Peyer's patch (tissue), 4 donors: Measurements from ENCODE around the gene CRYL1.

Experiments used
- POLR2A ChIP-seq, 2 donors: fragments of 450-650 bp; IDR thresholded peaks; one replicate each; pipeline ENCODE4 v1.5.1; 2017; ENCODE audit warnings: antibody characterized with exemption in 2 of 2, mild to moderate bottlenecking in 2 of 2, moderate library complexity in 2 of 2
- TF ChIP-seq, protein P1 (sequence below), 6 experiments: fragments of 450-650 bp in 4 of 6; fragments of 200-600 bp in 2 of 6; sonication (generic) in 1 of 6; IDR thresholded peaks; one replicate each; pipeline ENCODE4 v1.5.1; 2017 to 2019; ENCODE audit warnings: antibody characterized with exemption in 6 of 6, mild to moderate bottlenecking in 3 of 6, moderate library complexity in 1 of 6

DNA sequence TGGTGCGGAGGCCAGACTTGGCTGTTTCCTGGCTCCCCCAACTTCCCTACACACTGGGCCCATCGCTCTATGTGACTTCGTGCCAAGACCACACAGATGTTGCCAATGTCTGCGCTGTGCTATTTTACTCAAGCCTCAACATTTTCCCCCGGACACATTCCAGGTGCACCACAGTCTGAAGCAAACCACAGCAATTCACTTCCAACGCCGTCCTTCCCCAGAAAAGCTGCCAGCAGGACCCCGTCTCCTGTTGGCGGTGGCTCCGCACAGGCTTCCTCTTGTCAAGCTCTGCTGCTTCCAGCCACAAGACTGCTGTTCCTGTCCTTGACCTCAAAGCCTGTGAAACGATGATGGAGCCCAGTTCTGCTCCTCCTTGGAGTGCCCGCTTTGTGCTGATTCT is 100.7 kb downstream of the CRYL1 start:
- TF ChIP-seq POLR2A (IDR thresholded peaks at IDR 0.05): no peak
- TF ChIP-seq, protein P1, sequence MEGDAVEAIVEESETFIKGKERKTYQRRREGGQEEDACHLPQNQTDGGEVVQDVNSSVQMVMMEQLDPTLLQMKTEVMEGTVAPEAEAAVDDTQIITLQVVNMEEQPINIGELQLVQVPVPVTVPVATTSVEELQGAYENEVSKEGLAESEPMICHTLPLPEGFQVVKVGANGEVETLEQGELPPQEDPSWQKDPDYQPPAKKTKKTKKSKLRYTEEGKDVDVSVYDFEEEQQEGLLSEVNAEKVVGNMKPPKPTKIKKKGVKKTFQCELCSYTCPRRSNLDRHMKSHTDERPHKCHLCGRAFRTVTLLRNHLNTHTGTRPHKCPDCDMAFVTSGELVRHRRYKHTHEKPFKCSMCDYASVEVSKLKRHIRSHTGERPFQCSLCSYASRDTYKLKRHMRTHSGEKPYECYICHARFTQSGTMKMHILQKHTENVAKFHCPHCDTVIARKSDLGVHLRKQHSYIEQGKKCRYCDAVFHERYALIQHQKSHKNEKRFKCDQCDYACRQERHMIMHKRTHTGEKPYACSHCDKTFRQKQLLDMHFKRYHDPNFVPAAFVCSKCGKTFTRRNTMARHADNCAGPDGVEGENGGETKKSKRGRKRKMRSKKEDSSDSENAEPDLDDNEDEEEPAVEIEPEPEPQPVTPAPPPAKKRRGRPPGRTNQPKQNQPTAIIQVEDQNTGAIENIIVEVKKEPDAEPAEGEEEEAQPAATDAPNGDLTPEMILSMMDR (IDR thresholded peaks at IDR 0.05): no peak
